ENCODE measurements around the gene CDKN2B. TPM values are rescaled to one million over a fixed set of nuclear protein-coding genes. Genes with fewer than 3 reads are reported as not detected.

The CDKN2B gene
- total RNA-seq, 2 experiments from 2014 or later: 1.4 to 2.1 TPM

DNA sequence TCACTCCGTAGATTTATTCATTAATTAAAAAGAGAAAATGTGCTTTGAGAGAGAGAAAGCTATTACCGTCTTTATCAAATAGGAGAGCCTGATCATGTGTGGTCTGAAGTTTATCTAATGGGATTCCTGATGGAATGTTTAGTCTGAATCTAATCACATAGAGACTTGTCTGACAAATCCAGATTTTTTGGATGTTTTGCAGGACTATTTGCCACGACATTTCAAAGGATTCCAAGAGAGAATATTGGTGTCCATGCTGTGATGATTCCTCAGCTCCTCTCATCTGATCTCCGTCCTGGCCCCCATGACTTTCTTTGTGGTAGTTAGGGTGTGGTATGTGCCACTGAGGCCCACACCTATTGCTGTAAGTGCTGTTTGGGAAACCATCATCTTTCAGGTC lies 20.1 kb upstream of the CDKN2B start:
- Mint-ChIP-seq H3K27me3 (peaks cover 10% of the 10 kb centered on the region), H3K27ac (no peak overlapping the region), H3K4me3 (no peak overlapping the region), H3K36me3 (peaks cover 10% of the 10 kb centered on the region), H3K4me1 (peaks cover 9% of the 10 kb centered on the region), H3K9me3 (no peaks in the 10 kb centered on the region)
- ATAC-seq (ENCODE audit: low read depth) (no peak), DNase-seq (no peak)
- POLR2A ChIA-PET: no interaction called here

DNA sequence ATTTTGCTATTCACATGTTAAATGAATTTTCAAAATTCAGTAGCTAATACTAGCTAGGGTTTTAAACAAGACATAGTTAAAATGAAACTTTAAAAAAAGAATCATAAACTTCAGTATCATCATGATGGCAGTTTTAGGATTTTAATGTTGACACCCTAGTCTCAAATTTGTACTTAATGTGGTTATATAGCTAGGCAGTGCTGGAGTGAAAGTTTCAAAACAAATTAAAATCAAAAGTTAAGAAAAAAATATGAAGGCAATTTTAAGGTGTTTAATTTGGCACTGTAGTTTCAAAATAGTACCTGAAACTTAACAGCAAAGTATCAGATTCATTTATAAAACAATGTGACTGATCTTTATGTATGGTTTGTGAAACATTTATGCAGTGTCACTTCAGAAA lies 19.3 kb upstream of the CDKN2B start:
- ATAC-seq (ENCODE audit: low read depth): no peak
- H3K4me3 Mint-ChIP-seq: no peak overlapping the region
- POLR2A ChIA-PET: no interaction called here
- peaks cover 9% of the 10 kb centered on the region for H3K4me1 Mint-ChIP-seq
- DNase-seq: no peak
- H3K9me3 Mint-ChIP-seq: no peaks in the 10 kb centered on the region
- H3K27me3 Mint-ChIP-seq: peaks cover 16% of the 10 kb centered on the region
- peaks cover 6% of the 10 kb centered on the region for H3K36me3 Mint-ChIP-seq
- no peak overlapping the region for H3K27ac Mint-ChIP-seq

DNA sequence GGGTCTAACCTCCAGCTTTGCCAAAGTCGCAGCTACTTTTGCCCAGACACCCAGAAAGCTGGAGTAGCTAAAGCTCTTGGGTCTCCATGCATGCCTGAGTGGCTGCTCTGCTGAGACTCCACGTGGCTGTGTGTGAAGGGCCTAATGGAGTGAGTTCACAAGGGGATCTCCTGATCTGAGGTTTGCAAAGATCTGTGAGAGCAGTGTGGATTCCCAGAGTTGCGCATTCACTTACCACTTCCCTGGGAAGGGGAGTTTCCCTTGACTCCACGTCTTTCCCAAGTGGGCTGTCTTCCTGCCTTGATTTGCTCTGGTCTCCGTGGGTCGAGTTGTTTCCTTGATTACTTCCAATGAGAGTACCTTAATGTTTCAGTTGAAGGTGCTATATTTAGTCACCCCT lies 17.6 kb upstream of the CDKN2B start:
- DNase-seq (no peak), ATAC-seq (ENCODE audit: low read depth) (no peak)
- Mint-ChIP-seq H3K27ac (no peak overlapping the region), H3K4me3 (no peak overlapping the region), H3K9me3 (peaks cover 7% of the 10 kb centered on the region), H3K36me3 (peaks cover 9% of the 10 kb centered on the region), H3K4me1 (peaks cover 6% of the 10 kb centered on the region), H3K27me3 (peaks cover 31% of the 10 kb centered on the region)
- POLR2A ChIA-PET: no interaction called here

DNA sequence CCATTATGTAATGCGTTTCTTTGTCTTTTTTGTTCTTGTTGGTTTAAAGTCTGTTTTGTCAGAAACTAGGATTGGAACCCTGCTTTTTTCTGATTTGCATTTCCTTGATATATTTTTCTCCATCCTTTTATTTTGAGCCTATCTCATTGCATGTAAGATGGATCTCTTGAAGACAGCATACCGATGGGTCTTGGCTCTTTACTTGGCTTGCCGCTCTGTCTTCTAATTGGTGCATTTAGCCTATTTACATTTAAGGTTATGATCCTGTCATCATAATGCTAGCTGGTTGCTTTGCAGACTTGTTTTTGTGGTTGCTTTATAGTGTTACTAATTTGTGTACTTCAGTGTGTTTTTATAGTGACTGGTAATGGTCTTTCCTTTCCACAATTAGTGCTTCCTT lies 13.3 kb upstream of the CDKN2B start:
- H3K27me3 Mint-ChIP-seq: peaks cover 45% of the 10 kb centered on the region
- H3K4me1 Mint-ChIP-seq: no peaks in the 10 kb centered on the region
- POLR2A ChIA-PET: no interaction called here
- no peak overlapping the region for H3K27ac Mint-ChIP-seq
- H3K36me3 Mint-ChIP-seq: peaks cover 14% of the 10 kb centered on the region
- no peak overlapping the region for H3K4me3 Mint-ChIP-seq
- DNase-seq: no peak
- no peak for ATAC-seq (ENCODE audit: low read depth)
- peaks cover 21% of the 10 kb centered on the region for H3K9me3 Mint-ChIP-seq

DNA sequence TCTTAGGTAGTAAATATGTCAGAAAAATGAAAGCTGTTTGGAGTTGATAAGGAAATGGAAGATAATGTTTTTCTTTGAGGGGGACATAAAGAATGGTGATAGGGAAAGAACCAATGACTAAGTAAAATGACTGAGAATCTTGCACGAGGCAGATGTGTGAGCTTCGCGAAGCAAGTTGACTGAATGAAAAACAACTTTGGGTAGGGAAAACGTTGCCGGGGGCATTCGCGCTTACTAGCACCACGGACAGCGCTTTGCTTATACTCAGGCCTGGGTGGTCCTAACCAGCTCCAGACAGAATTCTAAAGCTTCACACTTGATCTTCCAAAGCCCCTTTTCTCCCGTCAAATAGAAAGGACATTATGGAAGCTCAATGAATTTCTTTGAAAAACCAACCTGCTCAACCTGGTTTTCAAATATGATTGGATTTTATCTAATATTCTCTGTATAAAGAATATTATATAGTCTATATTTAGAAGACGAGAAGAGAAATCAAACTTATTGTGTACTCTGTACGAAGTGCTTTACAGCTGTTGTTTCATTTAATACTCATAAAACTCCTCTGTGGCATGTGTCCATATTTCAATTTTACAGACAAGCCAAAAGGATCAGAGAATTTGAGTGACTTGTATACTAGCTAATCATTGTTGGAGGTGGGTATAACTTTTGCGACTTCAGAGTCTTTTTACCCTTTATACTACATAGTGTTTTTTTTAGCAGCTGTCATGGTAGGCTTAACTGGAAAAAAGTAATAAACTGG lies 1.9 kb upstream of the CDKN2B start:
- H3K36me3 Mint-ChIP-seq: peaks cover 4% of the 10 kb centered on the region
- no peak for ATAC-seq (ENCODE audit: low read depth)
- peaks cover 1% of the 10 kb centered on the region for H3K9me3 Mint-ChIP-seq
- H3K27me3 Mint-ChIP-seq: peaks cover 56% of the 10 kb centered on the region
- no peak overlapping the region for H3K27ac Mint-ChIP-seq
- DNase-seq: peak; percentile 52
- POLR2A ChIA-PET: no interaction called here
- peaks cover 14% of the 10 kb centered on the region for H3K4me1 Mint-ChIP-seq
- H3K4me3 Mint-ChIP-seq: no peak overlapping the region

DNA sequence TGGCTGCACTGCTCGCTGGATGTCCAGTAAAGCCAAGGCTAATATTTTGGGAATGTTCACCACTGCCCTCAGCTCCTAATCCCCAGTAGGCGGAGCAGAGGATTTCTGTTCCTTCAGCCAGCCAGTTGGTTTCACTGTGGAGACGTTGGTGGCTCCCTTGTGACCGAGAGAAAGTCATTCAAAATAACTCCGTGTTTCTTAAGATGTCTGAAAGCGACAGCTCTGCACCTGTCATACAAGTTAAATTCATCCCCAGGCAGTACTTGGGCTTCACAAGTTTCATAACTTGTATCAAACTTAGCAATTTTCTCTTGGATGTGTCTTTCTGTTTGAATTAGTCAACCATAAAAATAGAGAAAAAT lies 382 bp upstream of the CDKN2B start:
- H3K27me3 Mint-ChIP-seq: peaks cover 71% of the 10 kb centered on the region
- H3K36me3 Mint-ChIP-seq: peaks cover 9% of the 10 kb centered on the region
- POLR2A ChIA-PET: interaction anchor here (1.5 kb wide), 1 partner anchor 110 kb away, joined by 6 read pairs; no protein-coding TSS in a partner anchor
- peaks cover 1% of the 10 kb centered on the region for H3K9me3 Mint-ChIP-seq
- ATAC-seq (ENCODE audit: low read depth): peak; percentile 11
- no peak overlapping the region for H3K27ac Mint-ChIP-seq
- no peak for DNase-seq
- peak overlapping the region; percentile 90 for H3K4me3 Mint-ChIP-seq
- peaks cover 26% of the 10 kb centered on the region for H3K4me1 Mint-ChIP-seq

DNA sequence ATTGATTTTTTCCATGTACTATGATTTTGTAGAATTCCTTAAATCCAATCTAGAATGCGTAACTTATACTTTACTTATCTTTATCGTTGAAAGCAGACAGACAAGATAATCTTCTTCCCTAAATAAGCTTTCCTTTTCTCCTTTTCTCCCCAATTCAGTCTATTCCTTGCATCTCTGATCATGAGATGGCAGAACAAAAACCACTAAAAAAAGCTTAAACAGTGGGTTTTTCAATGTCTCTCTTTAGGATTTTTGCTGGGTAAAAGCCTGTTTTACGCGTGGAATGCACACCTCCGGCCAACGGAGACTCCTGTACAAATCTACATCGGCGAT lies 755 bp downstream of the CDKN2B start:
- peak overlapping the region; percentile 90 for H3K4me3 Mint-ChIP-seq
- peaks cover 27% of the 10 kb centered on the region for H3K4me1 Mint-ChIP-seq
- POLR2A ChIA-PET: interaction anchor here (0.7 to 1.5 kb wide), 4 partner anchors 13 to 111 kb away, joined by 3 to 8 read pairs (median 5); partner anchors contain the start of genes CDKN2A and CDKN2B-AS1
- peaks cover 82% of the 10 kb centered on the region for H3K27me3 Mint-ChIP-seq
- H3K36me3 Mint-ChIP-seq: peaks cover 9% of the 10 kb centered on the region
- H3K9me3 Mint-ChIP-seq: peaks cover 1% of the 10 kb centered on the region
- ATAC-seq (ENCODE audit: low read depth) (no peak), DNase-seq (no peak)
- no peak overlapping the region for H3K27ac Mint-ChIP-seq

DNA sequence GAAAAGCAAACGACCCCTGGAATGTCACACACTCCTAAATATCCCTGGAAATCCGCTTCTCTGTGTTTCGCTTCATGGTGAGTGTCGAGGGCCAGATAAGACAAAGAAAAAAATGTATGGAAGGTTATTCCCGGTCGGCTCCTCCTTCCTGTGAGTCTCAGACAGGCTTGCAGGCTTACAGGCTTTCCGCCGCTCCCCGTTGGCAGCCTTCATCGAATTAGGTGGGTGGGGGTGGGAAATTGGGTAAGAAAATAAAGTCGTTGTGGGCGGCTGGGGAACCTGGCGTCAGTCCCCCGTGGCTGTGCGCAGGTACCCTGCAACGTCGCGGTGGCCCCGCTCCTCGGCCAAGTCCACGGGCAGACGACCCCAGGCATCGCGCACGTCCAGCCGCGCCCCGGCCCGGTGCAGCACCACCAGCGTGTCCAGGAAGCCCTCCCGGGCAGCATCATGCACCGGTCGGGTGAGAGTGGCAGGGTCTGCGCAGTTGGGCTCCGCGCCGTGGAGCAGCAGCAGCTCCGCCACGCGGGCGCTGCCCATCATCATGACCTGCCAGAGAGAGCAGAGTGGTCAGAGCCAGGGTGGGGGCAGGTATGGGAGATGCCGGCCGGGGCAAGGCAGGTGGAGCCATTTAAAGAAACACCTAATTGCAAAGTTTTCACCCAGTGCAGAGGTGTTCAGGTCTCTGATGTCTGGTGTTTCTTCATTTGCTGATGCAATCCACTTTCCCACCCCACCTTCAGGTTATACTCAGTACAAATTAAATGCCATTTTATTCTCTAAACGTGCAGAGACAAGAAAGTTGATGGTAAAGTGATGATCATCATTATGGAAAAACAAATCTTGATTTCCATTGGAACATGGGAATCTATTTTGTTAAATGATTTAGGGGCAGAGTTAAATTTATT lies 3.2 kb downstream of the CDKN2B start:
- H3K4me3 Mint-ChIP-seq: peak overlapping the region; percentile 57
- POLR2A ChIA-PET: interaction anchor here (1.7 kb wide), 1 partner anchor 12 kb away, joined by 4 read pairs; the partner anchor contains the start of genes CDKN2A and CDKN2B-AS1
- H3K9me3 Mint-ChIP-seq: no peaks in the 10 kb centered on the region
- H3K4me1 Mint-ChIP-seq: peaks cover 27% of the 10 kb centered on the region
- ATAC-seq (ENCODE audit: low read depth) (no peak), DNase-seq (peak; percentile 45)
- peaks cover 88% of the 10 kb centered on the region for H3K27me3 Mint-ChIP-seq
- no peak overlapping the region for H3K27ac Mint-ChIP-seq
- H3K36me3 Mint-ChIP-seq: peaks cover 8% of the 10 kb centered on the region

DNA sequence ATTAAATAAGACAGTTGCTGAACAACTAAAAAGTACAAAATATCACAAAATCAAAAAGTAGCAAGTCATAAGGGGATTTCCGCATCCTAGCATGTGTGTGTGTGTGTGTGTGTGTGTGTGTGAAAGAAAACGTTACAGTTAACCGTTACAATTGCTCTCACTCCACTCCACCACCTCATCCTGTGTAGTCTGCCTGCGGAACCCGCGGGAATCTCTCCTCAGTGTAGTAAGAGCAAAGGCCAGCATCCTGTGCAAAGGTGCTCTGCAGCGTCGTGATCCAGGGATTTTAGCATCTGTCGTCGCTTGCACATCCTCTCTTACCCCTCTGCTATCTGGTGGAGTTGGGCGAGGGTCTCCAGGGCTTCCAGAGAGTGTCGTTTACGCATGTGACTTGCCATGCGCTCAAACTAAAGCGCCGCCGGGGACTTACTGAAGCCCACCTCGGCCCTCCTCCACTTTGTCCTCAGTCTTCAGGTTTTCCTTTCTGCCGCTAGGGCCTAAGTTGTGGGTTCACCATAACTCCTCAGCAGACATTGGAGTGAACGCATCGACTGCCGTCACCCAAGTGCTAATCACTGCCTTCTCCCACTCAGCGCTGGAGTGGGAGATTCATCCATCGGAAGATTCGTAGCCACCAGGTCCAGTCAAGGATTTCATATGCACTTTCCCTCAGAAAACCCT lies 3.9 kb downstream of the CDKN2B start:
- Mint-ChIP-seq H3K27me3 (peaks cover 86% of the 10 kb centered on the region), H3K27ac (no peak overlapping the region)

DNA sequence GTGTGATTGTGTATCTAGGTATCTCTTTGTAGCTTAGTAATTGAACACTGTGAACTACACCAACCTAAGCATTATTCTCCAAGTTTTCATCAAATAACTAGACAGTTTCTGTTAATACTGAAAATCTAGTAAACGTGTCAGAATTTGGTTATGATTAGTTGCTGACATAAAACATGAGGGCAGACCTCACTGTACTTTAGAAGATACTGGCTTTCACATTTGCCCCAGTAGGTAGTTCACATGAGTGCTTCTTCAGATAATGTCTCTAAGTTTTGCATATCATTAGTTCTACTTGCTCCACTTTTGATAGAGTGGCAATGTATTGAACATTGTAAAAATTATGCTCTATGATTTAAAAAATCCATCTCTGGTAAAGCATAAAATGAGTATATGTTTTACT lies 7.1 kb downstream of the CDKN2B start:
- no peak overlapping the region for H3K4me3 Mint-ChIP-seq
- DNase-seq: no peak
- H3K27ac Mint-ChIP-seq: no peak overlapping the region
- peaks cover 18% of the 10 kb centered on the region for H3K4me1 Mint-ChIP-seq
- H3K9me3 Mint-ChIP-seq: no peaks in the 10 kb centered on the region
- POLR2A ChIA-PET: no interaction called here
- peaks cover 13% of the 10 kb centered on the region for H3K36me3 Mint-ChIP-seq
- peaks cover 88% of the 10 kb centered on the region for H3K27me3 Mint-ChIP-seq
- no peak for ATAC-seq (ENCODE audit: low read depth)

More for the DNA sequence above, 3.9 kb downstream of the CDKN2B start:
- DNase-seq (peak; percentile 37), ATAC-seq (ENCODE audit: low read depth) (no peak)
- peaks cover 23% of the 10 kb centered on the region for H3K4me1 Mint-ChIP-seq
- H3K36me3 Mint-ChIP-seq: peaks cover 8% of the 10 kb centered on the region
- no peaks in the 10 kb centered on the region for H3K9me3 Mint-ChIP-seq
- H3K4me3 Mint-ChIP-seq: peak overlapping the region; percentile 36
- POLR2A ChIA-PET: no interaction called here

DNA sequence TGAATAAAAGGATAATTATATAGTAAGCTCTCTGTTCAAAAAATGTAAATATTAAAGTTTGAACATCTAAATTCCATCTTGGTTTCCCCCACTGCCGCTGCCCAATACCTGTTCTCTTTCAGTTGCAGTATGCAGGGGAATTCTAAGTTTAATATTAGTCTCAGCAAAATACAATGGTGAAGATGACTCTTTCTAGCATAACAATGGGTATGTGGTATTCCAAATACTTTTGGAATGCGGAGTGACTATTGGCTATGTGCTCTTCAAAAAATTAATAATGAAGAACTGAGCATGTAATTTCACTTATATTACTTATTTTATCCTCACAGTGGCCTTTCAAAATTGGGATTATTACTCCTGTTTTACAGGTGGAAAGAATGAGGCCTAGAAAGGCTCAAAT lies 11.1 kb downstream of the CDKN2B start:
- no peak for ATAC-seq (ENCODE audit: low read depth)
- Mint-ChIP-seq H3K27me3 (peaks cover 56% of the 10 kb centered on the region), H3K4me1 (peaks cover 18% of the 10 kb centered on the region), H3K27ac (no peak overlapping the region), H3K36me3 (peaks cover 13% of the 10 kb centered on the region), H3K4me3 (no peak overlapping the region), H3K9me3 (no peaks in the 10 kb centered on the region)
- no peak for DNase-seq
- POLR2A ChIA-PET: interaction anchor here (1.0 kb wide), 1 partner anchor 16 kb away, joined by 3 read pairs; no protein-coding TSS in a partner anchor

DNA sequence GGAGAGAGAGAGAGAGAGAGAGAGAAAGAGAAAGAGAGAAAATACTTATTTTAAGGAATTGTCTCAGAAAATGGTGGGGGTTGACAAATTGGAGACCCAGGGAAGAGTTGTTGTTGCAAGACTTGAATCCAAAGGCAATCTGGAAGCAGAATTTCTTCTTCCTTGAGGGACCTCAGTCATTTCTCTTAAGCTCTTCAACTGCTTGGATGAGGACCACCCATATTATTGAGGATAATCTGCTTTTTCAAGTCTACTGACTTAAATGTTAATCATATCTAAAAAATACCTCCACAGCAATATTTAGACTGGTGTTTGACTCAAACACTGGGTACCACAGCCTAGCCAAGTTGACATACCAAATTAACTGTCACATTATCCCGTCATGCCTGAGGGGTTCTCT lies 11.6 kb downstream of the CDKN2B start:
- Mint-ChIP-seq H3K27me3 (peaks cover 51% of the 10 kb centered on the region), H3K27ac (no peak overlapping the region), H3K4me3 (no peak overlapping the region), H3K4me1 (peaks cover 20% of the 10 kb centered on the region), H3K36me3 (peaks cover 13% of the 10 kb centered on the region), H3K9me3 (no peaks in the 10 kb centered on the region)
- POLR2A ChIA-PET: interaction anchor here (1.0 kb wide), 1 partner anchor 15 kb away, joined by 3 read pairs; no protein-coding TSS in a partner anchor
- ATAC-seq (ENCODE audit: low read depth): no peak
- DNase-seq: no peak

DNA sequence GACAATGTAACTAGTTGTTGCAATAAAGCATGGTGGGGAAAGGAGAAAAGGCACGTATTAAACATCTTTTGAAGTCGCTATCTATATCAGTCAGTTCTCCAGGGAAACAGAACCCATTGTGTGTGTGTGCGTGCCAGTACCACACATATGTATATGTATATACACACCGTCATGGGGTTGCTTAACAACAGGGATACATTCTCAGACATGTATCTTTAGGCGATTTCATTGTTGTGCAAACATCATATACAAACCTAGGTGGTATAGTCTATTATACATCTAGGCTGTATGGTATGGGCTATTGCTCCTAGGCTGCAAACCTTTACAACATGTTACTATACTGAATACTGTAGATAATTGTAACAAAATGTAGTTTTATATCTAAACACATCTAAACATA lies 12.2 kb downstream of the CDKN2B start:
- DNase-seq (no peak), ATAC-seq (ENCODE audit: low read depth) (no peak)
- Mint-ChIP-seq H3K36me3 (peaks cover 13% of the 10 kb centered on the region), H3K27ac (no peak overlapping the region), H3K27me3 (peaks cover 45% of the 10 kb centered on the region), H3K9me3 (no peaks in the 10 kb centered on the region), H3K4me3 (peak overlapping the region; percentile 99), H3K4me1 (peaks cover 20% of the 10 kb centered on the region)
- POLR2A ChIA-PET: interaction anchor here (0.5 to 1.1 kb wide), 3 partner anchors 15 to 84 kb away, joined by 3 to 5 read pairs (median 3); no protein-coding TSS in a partner anchor
